BJ (cell line): Measurements from ENCODE around the gene PIH1D1. TPM values are rescaled to one million over a fixed set of nuclear protein-coding genes. Genes with fewer than 3 reads are reported as not detected.

Experiments used
- CTCF ChIA-PET: fragments of 350-600 bp; formaldehyde crosslinking; extraction: SDS; loops from one replicate; lab custom pipeline; 2021; ENCODE audit warnings: antibody characterized with exemption, inconsistent platforms; lab: Yijun Ruan, JAX
- POLR2A ChIA-PET: fragments of 300-600 bp; sonication (Branson Sonifier 250); formaldehyde crosslinking; extraction: SDS; loops from one replicate; lab custom pipeline; 2021; ENCODE audit warnings: antibody characterized with exemption; lab: Charles Lee
- DNase-seq: peaks from one replicate; pipeline ENCODE4 v3.0.0-alpha.2; 2011; ENCODE audit warnings: low read depth
- H3K27me3 ChIP-seq: 2 replicates; pipeline ENCODE4 v1.6.0; 2011; ENCODE audit warnings: low read length; ENCODE audit not compliant: control insufficient read depth, insufficient read depth
- H3K36me3 ChIP-seq: 2 replicates; pipeline ENCODE4 v1.5.1; 2011; ENCODE audit warnings: low read length; ENCODE audit not compliant: control insufficient read depth, insufficient read depth
- H3K4me3 ChIP-seq: 2 replicates; pipeline ENCODE4 v1.5.1; 2011; ENCODE audit warnings: low read depth, mild to moderate bottlenecking, control low read depth, low read length
- polyA plus RNA-seq: library from polyadenylated mRNA; depleted of rRNA; stranded (reverse); fragments of >200 nt; gene quantifications from 2 replicates; pipeline ENCODE4 v1.2.3, GENCODE V29; 2011
- TF ChIP-seq, protein P1 (sequence below): IDR thresholded peaks from 2 replicates; pipeline ENCODE4 v1.5.1; 2011; ENCODE audit warnings: low read depth, mild to moderate bottlenecking, control low read depth, inconsistent platforms, low read length, moderate library complexity; ENCODE audit not compliant: insufficient read depth

Gene PIH1D1
- polyA plus RNA-seq, 1 experiment: 75.8 TPM

DNA sequence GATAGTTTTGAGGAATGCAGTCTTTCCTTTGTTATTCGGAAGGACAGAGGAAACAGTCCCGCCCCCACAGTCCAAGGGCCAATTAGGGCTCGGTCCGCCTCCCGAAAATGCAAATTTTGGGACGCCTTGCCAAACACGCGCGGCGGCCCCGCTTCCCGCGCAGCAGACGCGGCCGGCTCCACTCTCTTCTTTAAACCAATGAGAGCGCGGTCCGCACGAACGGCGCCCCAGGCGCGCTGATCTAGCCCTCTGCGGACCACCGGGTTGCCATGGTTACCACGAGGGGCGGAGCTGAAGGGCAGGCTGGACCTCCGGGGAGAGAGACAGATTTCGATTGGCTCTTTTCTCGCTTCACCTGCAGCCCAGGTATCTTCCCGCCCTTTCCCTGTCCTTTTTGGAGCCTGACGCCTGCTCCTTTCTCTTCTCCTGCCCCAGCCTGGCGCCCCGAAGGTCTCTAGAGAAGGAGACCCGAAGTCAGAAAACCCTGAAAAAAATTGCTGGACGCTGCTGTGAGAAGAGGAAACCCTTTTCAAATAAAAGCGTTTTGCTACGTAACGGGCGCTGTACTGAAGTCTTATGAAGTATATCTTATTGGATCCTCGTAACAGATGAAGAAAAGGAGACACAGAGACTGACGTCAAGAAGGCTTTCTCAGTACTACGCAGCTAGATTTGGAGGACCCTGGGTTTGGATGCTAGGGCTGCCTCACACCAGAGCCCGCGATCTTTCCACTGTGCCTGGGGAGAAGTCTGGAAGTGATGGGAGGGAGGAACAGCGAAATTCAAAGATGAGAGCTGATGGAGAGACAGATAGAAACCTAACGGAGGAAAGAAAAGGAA is 30.4 kb downstream of the PIH1D1 start:
- DNase-seq: no peak
- Histone ChIP-seq H3K27me3 (peaks cover 69% of the 10 kb centered on the region), H3K4me3 (no peak overlapping the region), H3K36me3 (no peaks in the 10 kb centered on the region)
- CTCF ChIA-PET: interaction anchor here (1.2 kb wide), 1 partner anchor 9 kb away, joined by 3 read pairs; no protein-coding TSS in a partner anchor
- TF ChIP-seq, protein P1, sequence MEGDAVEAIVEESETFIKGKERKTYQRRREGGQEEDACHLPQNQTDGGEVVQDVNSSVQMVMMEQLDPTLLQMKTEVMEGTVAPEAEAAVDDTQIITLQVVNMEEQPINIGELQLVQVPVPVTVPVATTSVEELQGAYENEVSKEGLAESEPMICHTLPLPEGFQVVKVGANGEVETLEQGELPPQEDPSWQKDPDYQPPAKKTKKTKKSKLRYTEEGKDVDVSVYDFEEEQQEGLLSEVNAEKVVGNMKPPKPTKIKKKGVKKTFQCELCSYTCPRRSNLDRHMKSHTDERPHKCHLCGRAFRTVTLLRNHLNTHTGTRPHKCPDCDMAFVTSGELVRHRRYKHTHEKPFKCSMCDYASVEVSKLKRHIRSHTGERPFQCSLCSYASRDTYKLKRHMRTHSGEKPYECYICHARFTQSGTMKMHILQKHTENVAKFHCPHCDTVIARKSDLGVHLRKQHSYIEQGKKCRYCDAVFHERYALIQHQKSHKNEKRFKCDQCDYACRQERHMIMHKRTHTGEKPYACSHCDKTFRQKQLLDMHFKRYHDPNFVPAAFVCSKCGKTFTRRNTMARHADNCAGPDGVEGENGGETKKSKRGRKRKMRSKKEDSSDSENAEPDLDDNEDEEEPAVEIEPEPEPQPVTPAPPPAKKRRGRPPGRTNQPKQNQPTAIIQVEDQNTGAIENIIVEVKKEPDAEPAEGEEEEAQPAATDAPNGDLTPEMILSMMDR: no peak
- POLR2A ChIA-PET: no interaction called here

GRCh38 chr19:49420227-49420626 is 31.4 kb downstream of the PIH1D1 start:
- no peak for DNase-seq
- ChIA-PET POLR2A (no interaction called here), CTCF (interaction anchor here (1.2 to 1.4 kb wide), 2 partner anchors 10 to 53 kb away, joined by 3 to 6 read pairs; partner anchors contain the start of gene FLT3LG)
- no peak overlapping the region for H3K4me3 ChIP-seq
- TF ChIP-seq, protein P1: no peak
- no peaks in the 10 kb centered on the region for H3K36me3 ChIP-seq
- peaks cover 59% of the 10 kb centered on the region for H3K27me3 ChIP-seq

GRCh38 chr19:49419173-49419572 is 32.4 kb downstream of the PIH1D1 start:
- no peak for DNase-seq
- TF ChIP-seq, protein P1: no peak
- no peak overlapping the region for H3K4me3 ChIP-seq
- no peaks in the 10 kb centered on the region for H3K36me3 ChIP-seq
- ChIA-PET CTCF (interaction anchor here (1.1 to 1.4 kb wide), 2 partner anchors 27 to 55 kb away, joined by 4 to 6 read pairs; partner anchors contain the start of gene FLT3LG), POLR2A (no interaction called here)
- H3K27me3 ChIP-seq: peaks cover 54% of the 10 kb centered on the region

GRCh38 chr19:49418511-49418910 is 33.1 kb downstream of the PIH1D1 start:
- ChIA-PET CTCF (interaction anchor here (1.4 kb wide), 1 partner anchor 55 kb away, joined by 6 read pairs; the partner anchor contains the start of gene FLT3LG), POLR2A (no interaction called here)
- no peak overlapping the region for H3K4me3 ChIP-seq
- TF ChIP-seq, protein P1: no peak
- H3K27me3 ChIP-seq: peaks cover 47% of the 10 kb centered on the region
- DNase-seq: no peak
- H3K36me3 ChIP-seq: no peaks in the 10 kb centered on the region

DNA sequence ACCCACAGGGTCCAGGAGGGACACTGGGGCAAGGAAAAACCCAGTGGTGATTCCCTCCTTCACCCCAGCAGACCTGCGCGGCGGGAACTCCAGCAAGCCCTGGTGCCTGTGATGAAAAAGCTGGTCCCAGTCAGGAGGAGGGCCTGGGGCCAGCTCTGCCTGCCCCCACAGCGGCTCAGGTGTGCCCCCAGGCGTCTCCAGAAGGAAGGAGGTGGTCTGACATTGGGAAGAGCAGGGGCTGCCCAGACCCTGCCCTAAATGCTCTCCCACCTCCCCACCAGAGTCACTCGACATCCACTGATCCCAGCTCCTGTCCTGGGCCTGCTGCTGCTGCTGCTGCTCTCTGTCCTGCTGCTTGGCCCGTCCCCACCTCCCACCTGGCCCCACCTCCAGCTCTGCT is 34.5 kb downstream of the PIH1D1 start:
- POLR2A ChIA-PET: no interaction called here
- TF ChIP-seq, protein P1: no peak
- CTCF ChIA-PET: interaction anchor here (2.0 kb wide), 1 partner anchor 8 kb away, joined by 10 read pairs; the partner anchor contains the start of gene GFY
- peaks cover 33% of the 10 kb centered on the region for H3K27me3 ChIP-seq
- H3K4me3 ChIP-seq: no peak overlapping the region
- H3K36me3 ChIP-seq: no peaks in the 10 kb centered on the region
- DNase-seq: no peak
